ENCODE measurements around the gene RPUSD3.

GRCh38 chr3:9846231-9846630 lies 2.4 kb upstream of the RPUSD3 start:
- TF ChIP-seq CTCF (IDR thresholded peaks at IDR 0.05) (no peak), EZH2 (IDR thresholded peaks at IDR 0.05) (no peak)
